GM10266 (cell line): Measurements from ENCODE around the gene USP46.

Experiments used
- DNase-seq: peaks from one replicate; pipeline ENCODE4 v3.0.0; 2012; ENCODE audit errors: extremely low spot score
- TF ChIP-seq, protein P1 (sequence below): IDR thresholded peaks from 2 replicates; pipeline ENCODE4 v1.5.1; 2012; ENCODE audit warnings: mild to moderate bottlenecking, low read depth; ENCODE audit not compliant: control insufficient read depth, insufficient read depth; ENCODE audit errors: missing control alignments

Gene USP46

DNA sequence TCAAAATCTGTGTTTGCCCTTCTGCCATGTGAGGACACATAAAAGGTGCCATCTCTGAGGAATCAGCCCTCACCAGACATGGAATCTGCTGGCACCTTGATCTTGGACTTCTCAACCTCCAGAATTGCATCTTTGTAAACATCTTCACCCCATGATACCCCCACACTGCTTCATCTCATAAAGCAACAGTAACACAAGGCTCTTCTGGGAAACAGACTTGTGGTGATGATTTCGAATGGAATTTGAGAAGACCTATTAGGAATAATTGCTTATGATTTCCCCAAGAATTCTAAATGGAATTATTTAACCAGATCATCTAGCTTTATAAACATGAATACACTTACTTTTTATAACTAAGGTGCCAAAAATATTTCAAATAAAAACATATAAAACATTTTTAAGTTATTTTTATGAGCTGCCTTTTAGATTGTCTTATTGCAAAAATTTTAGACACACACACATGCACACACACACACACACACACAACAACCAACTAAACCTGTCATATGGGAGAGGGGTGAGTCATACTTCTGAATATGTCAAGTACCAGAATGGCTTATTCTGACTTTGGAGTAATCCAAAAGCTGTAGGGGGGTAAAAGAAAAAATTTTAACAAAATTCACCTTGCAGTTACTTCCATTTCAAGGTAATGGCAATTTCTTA is 82.0 kb downstream of the USP46 start:
- no peak for DNase-seq
- TF ChIP-seq, protein P1, sequence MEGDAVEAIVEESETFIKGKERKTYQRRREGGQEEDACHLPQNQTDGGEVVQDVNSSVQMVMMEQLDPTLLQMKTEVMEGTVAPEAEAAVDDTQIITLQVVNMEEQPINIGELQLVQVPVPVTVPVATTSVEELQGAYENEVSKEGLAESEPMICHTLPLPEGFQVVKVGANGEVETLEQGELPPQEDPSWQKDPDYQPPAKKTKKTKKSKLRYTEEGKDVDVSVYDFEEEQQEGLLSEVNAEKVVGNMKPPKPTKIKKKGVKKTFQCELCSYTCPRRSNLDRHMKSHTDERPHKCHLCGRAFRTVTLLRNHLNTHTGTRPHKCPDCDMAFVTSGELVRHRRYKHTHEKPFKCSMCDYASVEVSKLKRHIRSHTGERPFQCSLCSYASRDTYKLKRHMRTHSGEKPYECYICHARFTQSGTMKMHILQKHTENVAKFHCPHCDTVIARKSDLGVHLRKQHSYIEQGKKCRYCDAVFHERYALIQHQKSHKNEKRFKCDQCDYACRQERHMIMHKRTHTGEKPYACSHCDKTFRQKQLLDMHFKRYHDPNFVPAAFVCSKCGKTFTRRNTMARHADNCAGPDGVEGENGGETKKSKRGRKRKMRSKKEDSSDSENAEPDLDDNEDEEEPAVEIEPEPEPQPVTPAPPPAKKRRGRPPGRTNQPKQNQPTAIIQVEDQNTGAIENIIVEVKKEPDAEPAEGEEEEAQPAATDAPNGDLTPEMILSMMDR: no peak

DNA sequence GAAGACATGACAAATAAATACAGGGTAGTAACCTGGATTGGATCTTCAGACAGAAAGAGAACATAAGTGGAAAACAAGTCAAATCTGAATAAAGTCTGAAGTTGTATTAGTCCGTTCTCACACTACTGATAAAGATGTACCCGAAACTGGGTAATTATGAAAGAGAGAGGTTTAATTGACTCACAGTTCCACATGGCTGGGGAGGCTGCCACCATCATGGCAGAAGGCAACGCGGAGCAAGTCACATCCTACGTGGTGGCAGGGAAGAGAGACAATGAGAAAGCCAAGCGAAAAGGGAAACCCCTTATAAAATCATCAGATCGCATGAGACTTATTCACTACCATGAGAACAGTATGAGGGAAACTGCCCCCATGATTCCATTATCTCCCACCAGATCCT is 82.8 kb downstream of the USP46 start:
- TF ChIP-seq, protein P1: no peak
- DNase-seq: no peak

DNA sequence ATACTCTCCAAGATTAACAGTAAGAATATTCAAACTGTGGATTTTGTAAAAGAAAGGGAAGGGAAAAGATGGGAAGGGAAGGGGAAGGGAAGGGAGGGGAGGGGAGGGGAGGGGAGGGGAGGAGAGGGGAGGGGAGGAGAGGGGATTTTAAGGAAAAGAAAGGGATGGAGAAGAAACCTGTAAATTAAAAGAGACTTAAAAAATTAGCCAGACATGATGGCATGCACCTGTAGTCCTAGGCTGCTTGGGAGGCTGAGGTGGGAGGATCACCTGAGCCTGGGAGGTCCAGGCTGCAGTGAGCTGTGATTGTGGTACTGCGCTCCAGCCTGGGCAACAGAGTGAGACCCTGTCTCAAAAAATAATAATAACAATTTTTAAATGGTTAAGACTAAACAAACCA is 83.7 kb downstream of the USP46 start:
- no peak for DNase-seq
- TF ChIP-seq, protein P1: no peak

DNA sequence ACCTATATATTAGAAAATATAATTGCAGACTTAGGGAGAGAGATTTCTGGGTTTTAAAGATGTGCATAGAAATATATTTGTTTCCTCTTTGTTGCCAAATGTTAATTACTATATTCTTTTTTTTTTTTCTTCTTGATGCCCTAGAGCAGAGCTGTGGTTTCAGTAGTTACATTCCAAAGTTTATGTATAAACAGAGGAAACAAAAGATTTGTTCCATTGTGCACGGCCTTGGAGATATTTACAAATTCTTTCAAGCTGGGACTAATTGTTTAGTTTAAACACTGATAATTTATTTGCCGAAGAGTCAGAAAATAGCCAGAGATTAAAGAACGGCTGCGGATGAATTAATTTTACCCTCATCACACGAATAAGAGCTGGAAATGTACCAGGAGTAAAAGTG is 85.1 kb downstream of the USP46 start:
- no peak for DNase-seq
- TF ChIP-seq, protein P1: no peak

DNA sequence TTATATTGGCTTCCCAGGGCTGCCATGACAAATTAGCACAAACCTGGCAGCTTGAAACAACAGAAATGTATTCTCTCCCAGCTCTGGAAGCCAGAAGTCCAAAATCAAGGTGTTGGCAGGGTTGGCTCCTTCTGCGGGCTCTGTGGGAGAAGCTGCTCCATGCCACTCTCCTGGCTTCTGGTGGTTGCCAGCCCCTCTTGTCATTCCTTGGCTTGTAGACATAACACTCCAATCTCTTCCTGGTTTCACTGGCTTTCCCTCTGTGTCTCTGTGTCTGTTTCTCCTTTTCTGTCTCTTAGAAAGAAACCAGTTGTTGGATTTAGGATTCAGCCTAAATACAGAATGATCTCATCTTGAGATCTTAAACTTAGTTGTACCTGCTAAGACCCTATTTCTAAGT is 85.5 kb downstream of the USP46 start:
- DNase-seq: no peak
- TF ChIP-seq, protein P1: no peak

DNA sequence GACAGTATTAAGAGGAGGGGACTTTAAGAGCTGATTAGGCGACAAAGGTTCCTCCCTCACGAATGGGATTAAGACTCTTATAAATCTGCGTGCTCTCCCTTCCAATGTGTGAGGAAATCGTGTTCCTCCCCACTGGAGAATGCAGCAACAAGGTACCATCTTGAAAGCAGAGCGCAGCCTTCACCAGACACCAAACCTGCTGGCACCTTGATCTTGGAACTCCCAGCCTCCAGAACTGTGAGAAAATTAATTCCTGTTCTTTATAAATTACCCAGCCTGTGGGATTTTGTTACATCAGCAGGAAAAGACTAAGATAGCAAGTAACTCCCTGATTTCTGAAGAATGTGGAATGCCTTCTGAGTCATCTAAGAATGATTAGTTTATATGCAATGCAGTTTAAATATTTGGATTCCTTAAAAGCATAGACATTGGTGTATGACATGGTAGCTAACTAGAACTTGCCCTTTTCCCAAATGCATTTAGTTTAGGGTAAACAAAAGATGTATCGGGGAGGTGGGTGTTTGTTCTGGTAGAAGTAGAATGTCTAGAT is 86.1 kb downstream of the USP46 start:
- TF ChIP-seq, protein P1: no peak
- DNase-seq: no peak

DNA sequence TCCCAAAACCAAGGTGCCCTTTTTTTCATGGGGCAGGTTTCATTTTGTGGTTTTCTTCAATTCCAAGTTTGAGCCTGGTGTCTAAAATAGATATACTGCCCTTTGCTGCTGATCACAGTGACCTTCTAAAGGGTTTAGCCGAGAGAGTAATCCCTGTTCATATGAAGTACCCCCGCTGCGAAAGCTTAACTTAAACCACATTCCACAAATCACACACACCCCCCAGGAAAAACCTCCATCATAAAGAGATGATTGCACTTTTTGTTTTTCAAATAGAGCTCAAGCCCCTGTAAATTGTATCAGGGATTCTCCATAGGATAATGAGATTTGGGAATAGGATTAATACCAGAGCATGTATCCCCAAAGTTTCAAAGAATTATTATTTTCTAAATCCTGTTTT is 90.8 kb downstream of the USP46 start:
- DNase-seq: no peak
- TF ChIP-seq, protein P1: no peak
